Occipital lobe (tissue), 2 donors: ENCODE measurements around the gene FBLN2. TPM values are rescaled to one million over a fixed set of nuclear protein-coding genes. Genes with fewer than 3 reads are reported as not detected.

Experiments used
- DNase-seq: peaks from one replicate; lab custom pipeline; 2025; lab: John Stamatoyannopoulos, UW
- total RNA-seq: library from RNA; depleted of rRNA; stranded (reverse); fragments of >200 nt; gene quantifications from one replicate; pipeline ENCODE4 v1.2.3, GENCODE V29; 2014

The FBLN2 gene
- total RNA-seq, 1 donor from 2014 or later, result 9.4 TPM

DNA sequence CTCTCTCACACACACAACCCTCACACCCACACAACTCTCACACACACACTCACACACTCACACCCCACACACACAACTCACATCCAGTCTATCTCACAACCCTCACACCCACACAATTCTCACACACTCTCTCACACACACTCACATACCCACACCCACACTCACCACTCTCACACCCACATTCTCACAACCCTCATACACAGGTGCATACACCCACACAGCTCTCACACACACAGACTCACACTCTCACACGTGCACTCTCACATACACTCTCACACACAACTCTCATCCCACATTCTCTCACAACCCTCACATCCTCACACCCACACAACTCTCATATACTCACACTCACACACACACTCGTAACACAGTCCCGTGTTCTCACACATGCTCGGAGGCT is 134.4 kb downstream of the FBLN2 start:
- no peak for DNase-seq

- no peak for DNase-seq
Measured at GRCh38 chr3:13683772-13684171, 134.8 kb downstream of the FBLN2 start.

GRCh38 chr3:13684350-13684749 is 135.4 kb downstream of the FBLN2 start:
- no peak for DNase-seq

- no peak for DNase-seq
Measured at GRCh38 chr3:13684854-13685253, 135.9 kb downstream of the FBLN2 start.

DNA sequence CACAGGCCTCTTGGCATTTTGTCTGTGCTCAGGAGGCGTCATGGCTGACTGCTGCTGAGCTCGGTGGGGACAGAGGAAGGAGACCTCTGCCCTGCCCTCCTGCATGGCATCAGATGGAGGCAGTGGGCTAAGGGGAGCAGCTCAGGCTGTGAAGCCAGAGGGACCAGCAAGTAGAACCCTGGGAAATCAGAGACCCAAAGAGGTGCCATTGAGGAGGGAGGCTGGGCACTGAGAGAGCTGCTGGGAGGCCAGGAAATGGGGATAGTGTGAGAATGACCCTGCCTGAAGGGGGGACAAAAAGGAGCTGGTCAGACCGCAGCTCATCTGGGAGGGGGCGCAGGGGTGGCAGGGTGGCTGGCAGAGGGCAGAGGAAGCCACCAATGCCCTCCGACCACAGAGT is 136.8 kb downstream of the FBLN2 start:
- DNase-seq, result no peak

GRCh38 chr3:13686367-13687160 is 137.6 kb downstream of the FBLN2 start:
- DNase-seq, result no peak

DNA sequence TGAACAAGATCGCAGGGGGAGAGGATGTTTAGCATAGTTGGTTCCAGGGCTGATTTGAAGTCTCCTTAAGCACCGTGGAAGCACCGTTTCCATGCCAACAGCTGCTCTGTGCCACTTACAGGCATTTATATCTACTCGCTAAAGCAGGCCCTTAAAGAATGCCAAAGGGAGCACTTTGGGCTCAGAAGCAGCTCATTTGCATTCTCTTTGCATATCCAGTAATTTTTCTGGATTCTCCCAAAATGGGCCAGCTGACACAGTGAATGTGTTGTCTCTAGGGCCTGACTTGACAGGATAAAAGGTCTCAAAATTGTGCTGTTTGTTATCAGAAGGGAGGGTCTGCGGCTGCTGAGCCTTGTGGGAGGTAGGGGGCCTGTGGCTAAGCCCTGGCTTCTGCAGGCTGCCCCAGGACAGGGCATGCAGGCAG is 138.6 kb downstream of the FBLN2 start:
- peak; percentile 43 for DNase-seq

Other genes with a start within 250 kb of the FBLN2 start
- 7.5 TPM for gene NUP210, start 128.8 kb upstream of the FBLN2 start, total RNA-seq
- gene HDAC11, start 68.8 kb upstream of the FBLN2 start, total RNA-seq, result 12.6 TPM